Kidney epithelial cell (primary cell): Measurements from ENCODE around the gene HUWE1. TPM values are rescaled to one million over a fixed set of nuclear protein-coding genes. Genes with fewer than 3 reads are reported as not detected.

ENCODE experiments used
- DNase-seq: peaks from one replicate; pipeline ENCODE4 v3.0.0-alpha.2; 2010; ENCODE audit warnings: low read depth
- H3K27me3 ChIP-seq: 2 replicates; pipeline ENCODE4 v1.6.0; 2011; ENCODE audit warnings: low read length; ENCODE audit not compliant: control insufficient read depth, insufficient read depth
- H3K36me3 ChIP-seq: 2 replicates; pipeline ENCODE4 v1.5.1; 2011; ENCODE audit warnings: low read length; ENCODE audit not compliant: control insufficient read depth, insufficient read depth
- H3K4me3 ChIP-seq: 2 replicates; pipeline ENCODE4 v1.5.1; 2011; ENCODE audit warnings: low read depth, mild to moderate bottlenecking, control low read depth, low read length
- CTCF ChIP-seq: IDR thresholded peaks from 2 replicates; pipeline ENCODE4 v1.5.1; 2011; ENCODE audit warnings: mild to moderate bottlenecking, moderate library complexity, low read length, control low read depth, inconsistent platforms; ENCODE audit not compliant: insufficient read depth, poor library complexity, severe bottlenecking
- total RNA-seq: library from RNA; depleted of rRNA; stranded (reverse); fragments of >200 nt; gene quantifications from 2 replicates; pipeline ENCODE4 v1.2.3, GENCODE V29; 2015

HUWE1 gene
- total RNA-seq, 1 donor from 2014 or later = 121 TPM

GRCh38 chrX:53718073-53718472 lies 31.6 kb upstream of the HUWE1 start:
- Histone ChIP-seq H3K36me3 (no peaks in the 10 kb centered on the region), H3K4me3 (no peak overlapping the region), H3K27me3 (no peaks in the 10 kb centered on the region)
- TF ChIP-seq CTCF = no peak
- DNase-seq = no peak

GRCh38 chrX:53717205-53717604 lies 30.7 kb upstream of the HUWE1 start:
- TF ChIP-seq CTCF = no peak
- H3K4me3 ChIP-seq = no peak overlapping the region
- H3K36me3 ChIP-seq = no peaks in the 10 kb centered on the region

GRCh38 chrX:53716328-53717088 lies 30.0 kb upstream of the HUWE1 start:
- Histone ChIP-seq H3K4me3 (no peak overlapping the region), H3K27me3 (no peaks in the 10 kb centered on the region), H3K36me3 (no peaks in the 10 kb centered on the region)
- TF ChIP-seq CTCF = no peak
- DNase-seq = no peak

More at GRCh38 chrX:53717205-53717604, 30.7 kb upstream of the HUWE1 start:
- no peaks in the 10 kb centered on the region for H3K27me3 ChIP-seq
- DNase-seq = no peak

- Histone ChIP-seq H3K27me3 (no peaks in the 10 kb centered on the region), H3K36me3 (no peaks in the 10 kb centered on the region), H3K4me3 (no peak overlapping the region)
- TF ChIP-seq CTCF = no peak
- no peak for DNase-seq
These were observed 28.9 kb upstream of the HUWE1 start for GRCh38 chrX:53715346-53715924.

- H3K27me3 ChIP-seq = no peaks in the 10 kb centered on the region
- no peak for DNase-seq
- no peak for TF ChIP-seq CTCF
- no peak overlapping the region for H3K4me3 ChIP-seq
- H3K36me3 ChIP-seq = no peaks in the 10 kb centered on the region
These were observed 28.2 kb upstream of the HUWE1 start for GRCh38 chrX:53714580-53715345.
